Measurements from ENCODE around the gene AMOTL1.

The AMOTL1 gene

DNA sequence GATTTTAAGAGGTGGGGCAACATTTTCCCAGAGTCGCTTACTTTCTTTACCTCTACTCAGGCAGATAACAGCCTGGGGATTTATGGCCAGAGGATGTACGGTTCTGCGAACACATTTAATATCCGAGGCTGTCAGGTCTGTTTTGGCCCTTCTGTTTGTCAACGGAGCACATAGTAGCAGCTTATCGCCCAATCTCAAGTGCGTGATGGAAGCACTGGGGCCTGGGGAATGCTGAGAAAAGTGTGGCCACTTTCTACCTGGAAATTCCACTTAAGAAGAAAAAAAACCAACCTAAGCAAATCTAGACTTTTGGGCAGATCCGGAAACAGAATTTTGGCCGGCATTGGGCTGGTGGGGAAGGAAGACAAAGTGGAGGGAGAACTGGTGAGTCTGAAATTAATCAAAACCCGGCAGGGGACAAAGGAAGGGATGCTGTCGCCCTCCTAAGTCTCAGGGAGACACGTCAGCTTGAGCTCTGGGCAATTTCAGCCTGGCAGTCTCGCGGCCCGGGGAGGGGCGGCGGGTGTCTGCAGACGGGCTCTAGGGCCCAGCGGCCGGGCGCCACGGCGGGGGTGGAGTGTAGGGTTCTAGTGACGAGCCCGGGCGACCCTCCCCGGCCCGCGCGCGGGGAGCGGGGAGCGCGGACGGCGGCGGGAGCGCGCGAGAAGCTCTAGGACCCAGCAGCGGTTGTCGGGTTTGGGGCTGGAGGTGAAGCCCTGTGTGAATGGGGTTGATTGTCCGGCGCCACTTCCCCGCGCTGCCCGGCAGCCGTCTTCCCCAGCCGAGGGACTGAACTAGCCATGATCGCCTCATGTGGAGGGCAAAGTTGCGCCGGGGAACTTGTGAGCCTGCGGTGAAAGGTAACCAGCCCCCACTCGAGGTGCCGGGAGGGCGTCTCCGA lies at the start of gene AMOTL1:
AMOTL1 (plus strand) TSS at position 656 of the 901 bp plus-strand sequence; CDS start at position 812, 156 bp downstream.
- TF ChIP-seq EP300 (IDR thresholded peaks at IDR 0.05; ENCODE audit: borderline replicate concordance) (no peak), TCF12 (IDR thresholded peaks at IDR 0.05; ENCODE audit: low read depth) (peak; percentile 30; the same call in 1 of the 2 replicates), TAF1 (IDR thresholded peaks at IDR 0.05; ENCODE audit: low read depth) (peak; percentile 61; the same call in 1 of the 2 replicates), RAD21 (IDR thresholded peaks at IDR 0.05; ENCODE audit: low read depth) (peak; percentile 20; the same call in 1 of the 2 replicates), CREB1 (IDR thresholded peaks at IDR 0.05; ENCODE audit: low read depth) (no peak), ZBTB7A (IDR thresholded peaks at IDR 0.05; ENCODE audit: low read depth) (peak; percentile 85), TEAD4 (IDR thresholded peaks at IDR 0.05) (peak; percentile 3; the same call in 1 of the 2 replicates), CEBPB (IDR thresholded peaks at IDR 0.05) (no peak), NFIC (IDR thresholded peaks at IDR 0.05) (no peak), YY1 (IDR thresholded peaks at IDR 0.05; ENCODE audit: low read depth) (no peak; the same call in 1 of the 2 replicates), EGR1 (IDR thresholded peaks at IDR 0.05) (peak; percentile 84), FOXM1 (IDR thresholded peaks at IDR 0.05; ENCODE audit: borderline replicate concordance, low read depth) (no peak), USF1 (IDR thresholded peaks at IDR 0.05) (no peak)
- TF ChIP-seq, protein P1, sequence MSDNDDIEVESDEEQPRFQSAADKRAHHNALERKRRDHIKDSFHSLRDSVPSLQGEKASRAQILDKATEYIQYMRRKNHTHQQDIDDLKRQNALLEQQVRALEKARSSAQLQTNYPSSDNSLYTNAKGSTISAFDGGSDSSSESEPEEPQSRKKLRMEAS (IDR thresholded peaks at IDR 0.05) = peak; percentile 59
- TF ChIP-seq, protein P2, sequence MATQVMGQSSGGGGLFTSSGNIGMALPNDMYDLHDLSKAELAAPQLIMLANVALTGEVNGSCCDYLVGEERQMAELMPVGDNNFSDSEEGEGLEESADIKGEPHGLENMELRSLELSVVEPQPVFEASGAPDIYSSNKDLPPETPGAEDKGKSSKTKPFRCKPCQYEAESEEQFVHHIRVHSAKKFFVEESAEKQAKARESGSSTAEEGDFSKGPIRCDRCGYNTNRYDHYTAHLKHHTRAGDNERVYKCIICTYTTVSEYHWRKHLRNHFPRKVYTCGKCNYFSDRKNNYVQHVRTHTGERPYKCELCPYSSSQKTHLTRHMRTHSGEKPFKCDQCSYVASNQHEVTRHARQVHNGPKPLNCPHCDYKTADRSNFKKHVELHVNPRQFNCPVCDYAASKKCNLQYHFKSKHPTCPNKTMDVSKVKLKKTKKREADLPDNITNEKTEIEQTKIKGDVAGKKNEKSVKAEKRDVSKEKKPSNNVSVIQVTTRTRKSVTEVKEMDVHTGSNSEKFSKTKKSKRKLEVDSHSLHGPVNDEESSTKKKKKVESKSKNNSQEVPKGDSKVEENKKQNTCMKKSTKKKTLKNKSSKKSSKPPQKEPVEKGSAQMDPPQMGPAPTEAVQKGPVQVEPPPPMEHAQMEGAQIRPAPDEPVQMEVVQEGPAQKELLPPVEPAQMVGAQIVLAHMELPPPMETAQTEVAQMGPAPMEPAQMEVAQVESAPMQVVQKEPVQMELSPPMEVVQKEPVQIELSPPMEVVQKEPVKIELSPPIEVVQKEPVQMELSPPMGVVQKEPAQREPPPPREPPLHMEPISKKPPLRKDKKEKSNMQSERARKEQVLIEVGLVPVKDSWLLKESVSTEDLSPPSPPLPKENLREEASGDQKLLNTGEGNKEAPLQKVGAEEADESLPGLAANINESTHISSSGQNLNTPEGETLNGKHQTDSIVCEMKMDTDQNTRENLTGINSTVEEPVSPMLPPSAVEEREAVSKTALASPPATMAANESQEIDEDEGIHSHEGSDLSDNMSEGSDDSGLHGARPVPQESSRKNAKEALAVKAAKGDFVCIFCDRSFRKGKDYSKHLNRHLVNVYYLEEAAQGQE (IDR thresholded peaks at IDR 0.05; ENCODE audit: low read depth) = no peak

DNA sequence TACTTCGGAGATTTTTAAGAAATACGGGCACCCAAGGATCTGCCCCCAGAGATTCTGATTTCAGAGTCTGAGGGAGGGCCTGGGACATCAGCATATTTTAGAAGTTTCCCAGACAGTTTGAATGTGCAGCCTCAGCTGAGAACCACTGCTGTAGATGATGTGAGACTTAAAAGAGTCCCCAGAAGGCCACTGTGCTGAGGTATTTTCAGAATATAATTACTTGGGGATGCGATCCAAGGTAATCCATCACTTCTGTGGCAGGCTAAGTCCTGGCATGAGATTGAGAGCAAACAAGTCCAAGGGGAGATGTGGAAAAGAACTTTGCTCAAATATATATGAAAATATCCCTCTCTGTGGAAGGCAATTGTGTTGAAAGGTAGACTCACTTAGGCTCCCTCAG lies 48.3 kb upstream of the AMOTL1 start:
- TF ChIP-seq NFIC (IDR thresholded peaks at IDR 0.05) (no peak), TAF1 (IDR thresholded peaks at IDR 0.05; ENCODE audit: low read depth) (no peak), CEBPB (IDR thresholded peaks at IDR 0.05) (no peak), RAD21 (IDR thresholded peaks at IDR 0.05; ENCODE audit: low read depth) (no peak), ZBTB7A (IDR thresholded peaks at IDR 0.05; ENCODE audit: low read depth) (no peak), EP300 (IDR thresholded peaks at IDR 0.05; ENCODE audit: borderline replicate concordance) (no peak), TCF12 (IDR thresholded peaks at IDR 0.05; ENCODE audit: low read depth) (no peak), FOXM1 (IDR thresholded peaks at IDR 0.05; ENCODE audit: borderline replicate concordance, low read depth) (no peak), YY1 (IDR thresholded peaks at IDR 0.05; ENCODE audit: low read depth) (no peak), EGR1 (IDR thresholded peaks at IDR 0.05) (no peak)
- TF ChIP-seq, protein P2 (IDR thresholded peaks at IDR 0.05; ENCODE audit: low read depth) = no peak
- TF ChIP-seq, protein P1 (IDR thresholded peaks at IDR 0.05) = no peak

GRCh38 chr11:94721565-94722292 lies 46.4 kb upstream of the AMOTL1 start:
- TF ChIP-seq TEAD4 (IDR thresholded peaks at IDR 0.05) (no peak), TCF12 (IDR thresholded peaks at IDR 0.05; ENCODE audit: low read depth) (no peak), TAF1 (IDR thresholded peaks at IDR 0.05; ENCODE audit: low read depth) (no peak), EGR1 (IDR thresholded peaks at IDR 0.05) (no peak), USF1 (IDR thresholded peaks at IDR 0.05) (no peak), CEBPB (IDR thresholded peaks at IDR 0.05) (no peak), EP300 (IDR thresholded peaks at IDR 0.05; ENCODE audit: borderline replicate concordance) (no peak), YY1 (IDR thresholded peaks at IDR 0.05; ENCODE audit: low read depth) (no peak), NFIC (IDR thresholded peaks at IDR 0.05) (no peak), RAD21 (IDR thresholded peaks at IDR 0.05; ENCODE audit: low read depth) (no peak), ZBTB7A (IDR thresholded peaks at IDR 0.05; ENCODE audit: low read depth) (no peak), FOXM1 (IDR thresholded peaks at IDR 0.05; ENCODE audit: borderline replicate concordance, low read depth) (no peak), CREB1 (IDR thresholded peaks at IDR 0.05; ENCODE audit: low read depth) (no peak)
- TF ChIP-seq, protein P2 (IDR thresholded peaks at IDR 0.05; ENCODE audit: low read depth) = no peak
- TF ChIP-seq, protein P1 (IDR thresholded peaks at IDR 0.05) = no peak
